GM08714 (cell line): ENCODE data around the gene TUBG2.
"Not testable (repeated sequence)": the region's sequence is repeated elsewhere in the genome, so short reads cannot be mapped to it uniquely, and the experiment has no call there.

Source experiments
- H3K4me3 ChIP-seq: fragments of 200-500 bp; sonication (Bioruptor generic); 2 replicates; pipeline ENCODE4 v1.5.1; 2014; ENCODE audit warnings: mild to moderate bottlenecking, low read length, inconsistent platforms
- ZNF274 ChIP-seq: IDR thresholded peaks from 2 replicates; pipeline ENCODE4 v1.6.1; 2012; ENCODE audit warnings: mild to moderate bottlenecking, low read depth, low read length

TUBG2 gene

DNA sequence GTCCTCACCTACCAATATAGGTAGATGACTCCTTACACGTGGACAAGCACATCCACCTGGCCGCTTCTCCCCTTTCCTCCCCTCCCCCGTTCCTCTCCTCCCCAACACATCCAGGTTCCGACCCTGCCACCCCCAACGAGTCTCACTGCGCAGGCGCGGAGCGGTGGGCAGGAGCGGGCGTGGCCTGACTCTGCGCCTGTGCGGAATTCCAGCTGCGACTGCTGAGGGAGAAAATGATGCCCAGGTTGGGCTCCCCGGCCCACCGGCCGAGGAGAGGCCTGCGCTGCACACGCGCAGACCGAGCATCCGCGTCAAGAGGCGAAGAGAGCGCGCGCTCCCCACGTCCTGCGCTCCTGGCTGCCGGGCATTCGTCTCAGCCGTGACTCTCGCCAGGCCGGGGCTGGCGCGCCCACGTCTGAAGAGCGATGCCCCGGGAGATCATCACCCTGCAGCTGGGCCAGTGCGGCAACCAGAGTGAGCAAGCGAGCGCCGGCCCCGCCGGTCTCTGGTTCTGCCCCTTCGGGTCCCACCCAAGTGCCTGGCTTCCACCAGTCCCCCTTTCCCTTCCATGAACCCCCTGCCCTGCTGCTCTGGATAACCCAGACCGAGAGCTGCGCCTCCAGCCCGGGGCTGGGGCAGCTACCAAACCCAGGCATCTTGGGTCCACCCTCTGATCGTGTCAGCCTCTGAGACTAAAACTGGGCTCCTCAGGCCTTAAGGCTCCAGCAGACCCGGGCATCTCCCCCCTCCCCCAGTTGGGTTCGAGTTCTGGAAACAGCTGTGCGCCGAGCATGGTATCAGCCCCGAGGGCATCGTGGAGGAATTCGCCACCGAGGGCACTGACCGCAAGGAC, at the start of gene TUBG2:
Gene TUBG2 (plus strand): TSS at position 206 of the 853 bp plus-strand sequence. CDS start 220 bp downstream, at position 426.
- TF ChIP-seq ZNF274, result no peak
- H3K4me3 ChIP-seq, result peak within 1 kb of the TSS; percentile 71

DNA sequence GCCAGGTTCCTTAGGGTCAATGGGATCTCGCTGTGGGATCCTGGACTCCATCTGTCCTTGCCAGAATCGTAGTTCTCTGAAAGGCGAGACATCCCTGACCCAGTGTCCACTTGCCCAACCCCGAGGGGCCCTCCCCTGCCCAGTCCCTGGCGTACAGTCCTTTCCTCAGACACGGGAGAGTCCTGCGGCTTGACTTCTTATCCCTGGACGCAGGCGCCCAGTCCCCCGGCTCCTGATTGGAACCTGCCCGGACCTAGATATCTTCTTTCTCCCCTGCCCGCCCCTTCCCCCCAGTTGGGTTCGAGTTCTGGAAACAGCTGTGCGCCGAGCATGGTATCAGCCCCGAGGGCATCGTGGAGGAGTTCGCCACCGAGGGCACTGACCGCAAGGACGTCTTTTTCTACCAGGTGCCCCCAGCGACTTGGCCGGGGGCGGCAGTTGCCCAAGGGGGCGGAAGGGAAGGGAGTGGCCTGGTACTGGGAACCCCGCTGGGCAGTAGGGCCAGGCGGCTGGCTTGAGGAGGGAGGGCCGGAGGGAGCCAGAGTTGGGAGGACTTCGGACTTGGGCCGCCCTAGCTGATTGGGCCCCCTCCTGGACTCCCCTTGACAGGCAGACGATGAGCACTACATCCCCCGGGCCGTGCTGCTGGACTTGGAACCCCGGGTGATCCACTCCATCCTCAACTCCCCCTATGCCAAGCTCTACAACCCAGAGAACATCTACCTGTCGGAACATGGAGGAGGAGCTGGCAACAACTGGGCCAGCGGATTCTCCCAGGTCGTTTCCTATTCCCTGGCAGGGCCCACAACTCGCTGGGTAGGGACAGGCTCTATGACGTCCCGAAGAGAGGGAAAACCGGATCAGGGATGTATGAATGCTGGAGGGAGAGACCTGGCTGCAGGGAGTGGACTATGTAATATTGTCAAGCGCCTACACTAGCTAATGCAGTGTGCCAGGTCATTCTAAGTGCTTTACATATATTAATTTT, 49.0 kb upstream of the TUBG2 start:
- peak overlapping the region; percentile 88 for H3K4me3 ChIP-seq

DNA sequence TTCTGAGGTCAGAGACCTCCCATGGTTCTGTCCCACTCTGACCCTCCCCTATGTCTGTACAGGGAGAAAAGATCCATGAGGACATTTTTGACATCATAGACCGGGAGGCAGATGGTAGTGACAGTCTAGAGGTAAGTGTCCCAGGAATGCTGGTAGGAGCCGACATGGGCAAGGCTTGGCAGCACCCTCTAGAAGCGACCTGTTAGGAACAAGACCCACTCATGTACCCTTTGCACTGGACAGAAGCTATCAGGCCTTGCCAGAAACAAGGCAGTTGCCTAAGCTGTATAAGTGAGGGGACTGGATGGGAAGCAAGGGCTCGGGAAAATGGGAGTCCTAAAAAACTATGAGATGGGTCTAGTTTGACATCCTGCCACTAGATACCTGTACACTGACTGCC, 47.1 kb upstream of the TUBG2 start:
- no peak for TF ChIP-seq ZNF274
- H3K4me3 ChIP-seq, result no peak overlapping the region

DNA sequence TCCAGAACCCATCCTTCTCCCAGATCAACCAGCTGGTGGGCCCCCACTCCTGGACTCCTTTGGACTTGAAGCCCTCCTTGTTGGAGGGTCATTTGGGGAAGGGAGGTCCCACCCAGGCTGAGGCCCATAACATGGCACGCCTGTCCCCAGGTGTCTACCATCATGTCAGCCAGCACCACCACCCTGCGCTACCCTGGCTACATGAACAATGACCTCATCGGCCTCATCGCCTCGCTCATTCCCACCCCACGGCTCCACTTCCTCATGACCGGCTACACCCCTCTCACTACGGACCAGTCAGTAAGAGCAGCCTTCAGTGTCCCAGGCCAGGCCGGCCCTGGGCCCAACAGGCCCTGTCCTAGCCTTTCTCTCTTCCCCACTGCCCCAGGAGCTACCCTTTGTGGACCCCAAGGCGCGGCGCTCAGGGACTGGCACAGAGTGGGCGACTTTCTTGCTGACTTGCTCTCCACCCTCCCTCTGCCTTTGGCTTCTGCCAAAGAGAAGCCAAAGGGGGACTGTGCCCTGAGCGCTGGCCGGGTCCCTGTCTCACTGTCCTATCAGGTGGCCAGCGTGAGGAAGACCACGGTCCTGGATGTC, 45.3 kb upstream of the TUBG2 start:
- no peak for TF ChIP-seq ZNF274
- no peak overlapping the region for H3K4me3 ChIP-seq

DNA sequence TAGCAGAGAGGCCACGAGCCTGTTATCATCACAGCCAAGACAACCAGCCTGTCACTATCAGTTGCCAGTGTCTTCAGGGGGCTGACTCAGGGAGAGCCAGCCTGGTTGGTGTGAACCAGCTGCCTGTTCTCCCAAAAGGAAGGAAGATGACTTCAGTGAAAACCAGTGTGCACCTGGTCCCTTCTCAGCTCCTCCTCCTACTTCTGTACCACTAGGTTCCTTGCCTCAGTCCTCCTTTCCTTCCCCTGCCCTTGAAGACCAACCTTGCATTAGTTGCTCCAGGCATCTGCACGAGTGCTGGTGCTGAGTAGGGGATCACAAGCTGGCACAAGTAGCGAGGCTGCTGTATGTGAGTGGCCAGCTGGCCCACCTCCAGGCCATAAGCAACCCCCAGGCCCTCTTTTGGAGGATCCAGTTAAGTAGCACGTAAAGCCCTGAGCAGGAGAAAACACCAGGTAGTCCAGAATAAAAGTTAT, 41.1 kb upstream of the TUBG2 start:
- no peak for TF ChIP-seq ZNF274
- H3K4me3 ChIP-seq, result peak overlapping the region; percentile 41; the same call in 1 of the 2 replicates

DNA sequence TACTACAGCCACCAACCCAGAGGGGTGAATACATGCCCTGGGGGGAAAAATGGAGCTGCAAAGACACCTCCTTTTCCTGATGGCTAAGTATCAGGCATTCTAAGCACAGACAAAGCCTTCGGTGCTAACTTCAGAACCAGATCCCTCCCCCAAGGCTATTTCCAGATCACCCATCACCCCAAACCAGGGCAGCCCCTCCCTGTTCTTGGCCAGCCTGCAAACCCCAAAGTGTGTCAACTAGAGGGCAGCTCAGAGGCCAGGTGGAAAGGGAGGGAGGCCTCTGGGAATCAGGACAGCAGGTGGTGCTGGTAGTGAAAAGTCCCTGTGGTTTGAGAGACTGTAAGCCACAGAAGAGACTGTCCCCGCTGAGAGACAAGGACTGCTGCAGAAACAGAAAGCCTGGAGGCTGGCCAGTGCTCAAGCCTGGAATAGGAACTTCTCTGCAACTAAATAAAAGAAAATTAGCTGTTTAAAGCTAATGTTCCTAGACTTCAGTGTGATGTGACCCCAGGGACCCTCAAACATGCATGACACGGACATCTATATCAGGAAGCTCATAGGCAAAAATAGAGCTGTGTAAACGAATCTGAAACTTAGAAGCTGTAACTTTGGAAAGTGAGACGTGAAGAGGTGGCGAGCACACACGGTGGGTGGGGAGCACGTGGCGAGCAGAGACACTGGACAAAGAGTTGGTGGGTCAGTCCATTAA, 40.5 kb upstream of the TUBG2 start:
- H3K4me3 ChIP-seq, result peak overlapping the region; percentile 41; the same call in 1 of the 2 replicates
- no peak for TF ChIP-seq ZNF274

DNA sequence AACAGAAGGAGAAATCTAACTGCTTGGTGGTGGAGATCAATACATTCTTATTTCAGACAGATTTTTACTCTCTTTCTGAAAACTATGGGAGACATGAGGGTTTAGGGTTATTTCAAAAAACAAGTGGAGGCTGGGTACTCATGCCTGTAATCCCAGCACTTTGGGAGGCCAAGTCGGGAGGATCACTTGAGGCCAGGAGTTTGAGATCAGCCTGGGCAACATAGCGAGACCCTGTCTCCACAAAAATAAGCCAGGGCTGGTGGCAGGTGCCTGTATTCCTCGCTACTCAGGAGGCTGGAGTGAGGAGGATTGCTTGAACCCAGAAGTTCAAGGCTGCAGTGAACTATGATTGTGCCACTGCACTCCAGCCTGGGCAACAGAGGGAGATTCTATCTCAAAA, 37.1 kb upstream of the TUBG2 start:
- H3K4me3 ChIP-seq, result not testable (repeated sequence)

DNA sequence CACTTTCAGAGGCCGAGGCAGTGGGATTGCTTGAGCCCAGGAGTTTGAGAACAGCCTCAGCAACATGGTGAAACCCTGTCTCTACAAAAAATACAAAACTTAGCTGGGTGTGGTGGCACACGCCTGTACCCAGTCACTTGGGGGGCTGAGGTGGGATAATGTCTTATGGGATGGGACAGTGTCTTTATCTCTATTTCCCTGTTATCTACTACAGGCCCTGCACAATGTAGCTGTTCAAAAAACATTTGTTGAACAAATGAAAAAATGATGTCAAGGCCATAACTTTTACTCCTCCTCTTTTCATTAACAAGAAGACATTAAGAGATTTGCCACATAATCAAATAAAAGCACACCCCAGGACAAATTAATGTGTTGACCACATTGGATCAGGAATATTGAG, 35.8 kb upstream of the TUBG2 start:
- no peak overlapping the region for H3K4me3 ChIP-seq
- TF ChIP-seq ZNF274, result no peak

DNA sequence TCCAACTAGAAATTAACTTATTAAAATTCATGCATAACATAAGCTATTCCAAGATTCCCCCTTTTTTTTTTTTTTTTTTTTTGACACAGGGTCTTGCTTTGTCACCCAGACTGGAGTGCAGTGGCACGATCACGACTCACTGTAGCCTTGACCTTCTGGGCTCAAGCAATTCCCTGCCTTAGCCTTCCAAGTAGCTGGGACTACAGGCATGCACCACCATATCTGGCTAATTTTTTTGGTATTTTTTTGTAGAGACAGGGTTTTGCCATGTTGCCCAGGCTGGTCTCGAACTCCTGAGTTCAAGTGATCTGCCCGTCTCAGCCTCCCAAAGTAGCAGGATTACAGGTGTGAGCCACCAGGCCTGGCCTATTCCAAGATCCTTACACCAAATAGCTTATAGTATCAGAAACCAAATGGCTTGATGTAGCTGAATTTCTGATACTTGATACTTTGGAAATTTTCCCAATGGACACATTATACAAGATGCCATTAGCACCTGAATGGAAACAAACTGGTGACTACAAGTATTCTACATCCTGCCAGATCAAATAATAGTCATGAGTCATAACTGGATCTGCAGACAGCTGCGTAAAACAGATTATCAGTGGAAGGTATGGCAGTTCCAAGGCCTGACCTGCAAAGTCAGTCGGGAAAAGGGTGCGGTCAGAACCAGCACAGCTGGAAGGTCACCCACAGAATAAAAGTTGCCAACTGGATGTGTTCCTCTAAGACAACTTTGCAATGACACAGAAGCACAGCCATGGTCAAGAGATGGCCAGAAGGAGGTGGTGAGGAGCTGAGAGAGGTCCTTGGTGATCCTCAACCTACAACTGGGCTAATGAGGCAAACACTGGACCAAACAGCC, 35.1 kb upstream of the TUBG2 start:
- no peak overlapping the region for H3K4me3 ChIP-seq
- no peak for TF ChIP-seq ZNF274

DNA sequence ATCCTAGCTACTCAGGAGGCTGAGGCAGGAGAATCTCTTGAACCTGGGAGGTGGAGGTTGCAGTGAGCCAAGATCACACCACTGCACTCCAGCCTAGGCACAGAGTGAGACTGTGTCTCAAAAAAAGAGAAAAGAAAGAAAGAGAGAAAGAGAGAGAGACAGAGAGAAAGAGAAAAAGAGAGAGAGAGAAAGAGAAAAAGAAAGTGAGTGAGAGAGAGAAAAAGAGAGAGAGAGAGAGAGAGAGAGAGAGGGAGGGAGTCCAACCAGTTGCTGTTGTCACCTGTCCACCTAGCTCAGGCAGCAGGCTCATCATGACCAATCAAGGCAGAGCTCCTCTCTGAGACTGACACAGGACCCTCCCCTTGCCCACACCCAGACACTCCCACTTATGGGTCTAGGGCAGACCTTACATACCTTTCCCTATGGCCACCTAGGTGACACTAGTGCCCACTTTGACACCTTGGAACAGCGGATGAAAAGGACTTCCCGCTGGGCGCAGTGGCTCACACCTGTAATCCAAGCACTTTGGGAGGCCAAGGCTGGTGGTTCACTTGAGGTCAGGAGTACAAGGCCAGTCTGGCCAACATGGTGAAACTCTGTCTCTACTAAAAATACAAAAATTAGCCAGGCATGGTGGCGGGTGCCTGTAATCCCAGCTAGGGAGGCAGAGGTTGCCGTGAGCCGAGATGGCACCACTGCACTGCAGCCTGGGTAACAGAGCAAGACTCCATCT, 31.9 kb upstream of the TUBG2 start:
- not testable (repeated sequence) for H3K4me3 ChIP-seq

DNA sequence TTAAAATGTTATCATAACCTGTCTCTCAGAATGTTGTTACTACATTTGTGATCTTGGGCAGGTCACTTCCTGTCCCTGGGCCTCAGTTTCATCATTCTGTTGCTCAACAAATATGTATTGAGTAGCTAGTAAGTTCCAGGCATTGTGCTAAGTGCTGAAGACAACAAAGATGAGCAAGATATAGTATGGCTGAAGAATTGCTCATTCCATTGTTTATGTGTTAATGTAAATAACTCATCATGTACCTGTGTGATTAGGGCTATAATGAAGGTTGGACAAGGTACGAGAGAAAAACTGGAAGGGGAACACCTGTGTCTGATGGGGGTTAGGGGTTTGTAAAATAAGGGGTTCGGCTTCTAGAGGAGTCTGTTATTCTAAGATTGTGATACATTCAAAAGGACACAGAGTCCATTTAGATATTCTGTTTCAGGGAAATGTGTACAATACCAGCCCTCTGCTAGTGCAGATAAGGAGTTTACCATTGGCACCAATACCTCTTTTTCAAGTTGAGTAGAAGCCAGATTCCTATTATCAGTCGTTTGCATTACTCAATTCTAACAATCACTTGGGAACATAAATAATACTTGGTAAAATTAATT, 29.6 kb upstream of the TUBG2 start:
- TF ChIP-seq ZNF274, result no peak
- no peak overlapping the region for H3K4me3 ChIP-seq

DNA sequence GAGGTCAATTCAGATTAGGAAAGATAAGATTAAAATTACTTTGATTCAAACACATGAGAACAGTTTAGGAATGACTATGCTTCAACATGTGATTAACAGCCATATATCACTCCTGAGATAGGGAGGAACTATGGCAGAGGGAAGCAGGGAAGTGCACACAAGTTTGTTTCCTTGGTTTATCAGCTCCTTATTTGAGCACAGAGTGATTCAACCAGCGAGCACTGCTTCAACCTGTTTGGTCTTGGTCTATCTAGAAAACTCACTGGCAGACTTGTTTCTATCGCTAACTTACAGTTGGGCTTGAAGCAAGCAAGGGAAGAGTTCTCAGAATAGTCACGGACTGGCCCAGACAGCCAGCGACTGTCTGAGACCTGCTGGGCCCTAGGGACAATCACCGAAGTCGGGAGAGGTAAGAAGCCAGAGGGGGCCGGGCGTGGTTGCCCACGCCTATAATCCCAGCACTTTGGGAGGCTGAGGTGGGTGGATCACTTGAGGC, 26.1 kb upstream of the TUBG2 start:
- no peak for TF ChIP-seq ZNF274

More for the DNA sequence above, 26.1 kb upstream of the TUBG2 start:
- H3K4me3 ChIP-seq, result no peak overlapping the region
